ENCODE measurements around the gene LTBP2.

The LTBP2 gene

DNA sequence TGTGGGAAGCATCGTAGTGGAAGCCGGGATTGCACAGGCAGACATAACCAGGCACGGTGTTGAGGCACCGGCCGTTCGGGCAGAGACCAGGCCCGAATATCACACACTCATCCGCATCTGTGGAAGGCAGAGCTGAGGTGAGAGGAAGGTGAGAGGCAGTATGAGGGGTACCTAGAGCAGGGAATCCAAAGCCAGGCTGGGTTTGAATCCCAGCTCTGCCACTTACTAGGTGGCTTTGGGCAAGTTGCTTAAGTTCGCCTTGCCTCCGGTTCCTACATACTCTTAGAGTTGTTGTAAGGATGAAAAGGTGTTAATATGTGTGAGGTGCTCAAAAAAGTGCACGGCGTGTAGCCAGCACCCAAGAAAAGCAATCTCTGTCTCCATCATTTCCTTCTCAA is 108.1 kb downstream of the LTBP2 start:
- no peak for DNase-seq

DNA sequence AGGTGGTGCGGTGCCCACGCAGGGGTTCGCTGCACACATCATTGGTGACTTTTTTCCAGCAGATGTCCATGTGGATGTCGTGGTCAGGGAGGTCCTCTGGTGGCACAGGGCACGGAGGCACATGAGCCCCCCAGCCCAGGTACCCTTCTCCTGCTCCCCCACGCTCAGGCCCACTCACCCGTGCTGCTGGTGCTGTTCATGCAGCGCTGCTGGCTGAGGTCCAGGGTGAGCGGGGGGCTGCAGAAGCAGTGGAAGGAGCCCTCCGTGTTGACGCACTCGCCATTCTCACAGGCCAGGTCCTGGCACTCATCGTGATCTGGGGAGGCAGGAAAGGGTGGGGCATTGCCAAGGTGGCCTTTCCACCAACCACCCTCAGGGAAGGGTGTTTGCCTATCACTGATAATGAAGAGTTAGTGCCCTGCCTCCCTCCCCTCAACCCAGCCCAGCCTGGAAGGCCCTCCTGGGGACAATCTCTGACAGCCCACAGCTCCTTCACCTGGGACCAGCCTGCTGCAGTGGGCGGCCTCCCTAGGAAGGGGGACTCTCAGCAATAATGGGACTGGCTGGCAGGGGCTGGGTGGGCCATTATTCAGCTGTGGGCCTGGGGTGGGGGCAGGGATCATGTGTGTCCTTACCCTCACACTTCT is 108.6 kb downstream of the LTBP2 start:
- DNase-seq = no peak

DNA sequence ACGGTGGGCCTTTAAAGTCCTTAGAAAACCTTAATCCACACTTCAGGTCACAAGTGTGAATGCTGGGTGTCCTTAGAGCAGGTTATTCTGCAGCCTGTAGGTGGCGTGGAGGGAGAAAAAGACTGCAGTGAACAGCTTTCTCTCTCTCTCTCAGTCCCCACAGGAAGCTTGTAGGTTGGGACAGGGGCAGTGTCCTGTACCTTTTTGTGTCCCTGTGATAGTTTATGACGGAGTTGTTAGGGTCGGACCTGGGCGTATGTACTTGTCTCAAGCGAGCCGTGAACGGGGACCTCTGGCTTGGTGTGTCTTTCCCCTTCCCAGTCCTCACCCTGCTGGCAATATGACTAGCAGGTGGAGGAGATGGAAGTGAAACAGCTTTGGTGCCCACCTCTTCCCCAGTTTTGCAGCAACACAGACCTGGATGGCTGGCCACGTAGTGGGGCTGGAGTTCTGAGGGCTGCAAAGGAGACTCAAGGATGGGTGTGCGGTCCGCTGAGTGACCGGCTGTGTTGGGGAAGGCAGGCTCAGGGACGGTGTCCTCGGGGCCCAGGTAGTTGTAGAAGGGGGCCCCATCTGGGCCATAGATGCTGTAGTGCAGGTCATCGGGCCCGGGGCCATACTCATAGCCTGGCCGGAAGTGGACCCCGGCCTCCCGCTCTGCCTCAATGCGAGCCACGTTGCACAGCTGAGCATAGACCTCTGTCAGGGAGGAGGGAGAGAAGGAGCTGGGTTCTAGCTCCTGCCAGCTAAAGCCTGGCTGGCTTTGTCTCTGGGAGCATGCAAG is 109.6 kb downstream of the LTBP2 start:
- no peak for DNase-seq

DNA sequence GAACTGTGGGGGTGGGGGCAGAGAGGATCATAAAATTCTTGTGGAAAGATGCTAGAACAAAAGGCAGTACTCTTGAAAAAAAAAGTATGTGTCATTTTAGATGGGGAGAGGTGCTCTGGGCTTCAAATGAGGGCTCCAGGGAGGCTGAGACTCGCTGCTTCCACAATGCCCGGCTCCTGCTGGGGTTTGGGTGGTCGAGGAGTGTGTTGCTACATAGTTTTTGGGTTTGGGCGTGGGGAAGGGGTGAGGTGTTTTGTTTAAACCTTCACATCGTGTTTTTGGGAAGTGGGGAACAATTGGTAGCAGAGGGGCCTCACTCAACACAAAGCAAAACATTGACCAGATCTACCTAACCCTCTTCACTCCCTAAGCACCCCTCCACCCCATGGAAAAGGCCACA is 110.3 kb downstream of the LTBP2 start:
- no peak for DNase-seq

DNA sequence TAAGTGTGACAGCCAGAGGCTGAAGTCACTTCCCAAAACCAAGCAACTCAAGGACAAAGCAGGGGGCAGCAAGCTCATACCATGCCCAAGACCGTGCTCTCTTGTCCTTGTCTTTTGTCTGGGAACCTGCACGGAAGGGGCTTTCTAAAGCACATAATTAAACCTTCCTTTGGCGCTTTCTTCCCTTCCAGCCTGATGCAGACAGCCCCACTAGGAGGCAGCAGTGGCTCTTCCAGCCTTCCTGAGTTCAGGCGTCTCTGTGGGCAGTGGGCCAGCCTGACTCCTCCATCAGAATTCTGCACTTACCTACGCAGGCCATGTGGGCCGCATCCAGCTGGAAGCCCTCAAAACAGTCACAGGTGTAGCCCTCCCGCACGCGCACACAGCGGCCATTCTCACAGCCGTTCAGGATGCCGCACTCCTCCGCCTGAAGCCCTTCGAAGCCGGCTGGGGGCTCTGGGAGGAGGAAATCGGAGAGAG is 110.9 kb downstream of the LTBP2 start:
- DNase-seq = peak; percentile 85

DNA sequence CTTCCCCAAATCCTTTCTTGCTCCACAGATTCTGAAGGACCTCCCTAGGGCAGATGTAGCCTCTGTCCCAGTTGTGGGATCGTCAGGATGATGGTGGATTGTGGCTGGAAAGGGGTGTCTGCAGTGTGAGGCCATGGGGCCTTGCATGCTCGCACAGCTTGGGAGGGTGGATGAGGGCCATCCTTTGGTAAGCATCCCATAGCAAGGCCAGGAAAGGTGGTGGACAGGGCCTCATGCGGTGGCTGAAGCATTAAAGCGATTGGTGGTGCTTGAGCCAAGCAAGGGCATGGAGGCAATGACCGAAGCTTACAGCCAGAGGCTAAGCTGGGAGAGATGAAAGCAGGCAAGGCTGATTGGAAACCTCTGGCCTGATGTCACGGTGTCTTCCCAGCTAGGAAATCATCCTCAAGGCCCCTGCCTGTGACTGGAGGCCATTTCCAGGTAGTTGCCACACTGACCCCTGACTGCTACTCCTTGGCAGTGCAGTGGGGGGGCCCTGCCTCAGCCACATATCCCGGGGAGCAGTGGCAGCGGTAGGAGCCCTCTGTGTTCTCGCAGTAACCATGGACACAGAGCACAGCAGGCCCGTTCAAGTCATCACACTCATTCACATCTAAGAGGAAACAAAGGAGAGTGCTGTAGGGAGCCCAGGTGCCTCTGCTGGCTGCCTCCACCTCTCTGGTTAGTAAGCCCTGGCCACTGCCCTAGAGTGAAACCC is 111.5 kb downstream of the LTBP2 start:
- DNase-seq = peak; percentile 50

DNA sequence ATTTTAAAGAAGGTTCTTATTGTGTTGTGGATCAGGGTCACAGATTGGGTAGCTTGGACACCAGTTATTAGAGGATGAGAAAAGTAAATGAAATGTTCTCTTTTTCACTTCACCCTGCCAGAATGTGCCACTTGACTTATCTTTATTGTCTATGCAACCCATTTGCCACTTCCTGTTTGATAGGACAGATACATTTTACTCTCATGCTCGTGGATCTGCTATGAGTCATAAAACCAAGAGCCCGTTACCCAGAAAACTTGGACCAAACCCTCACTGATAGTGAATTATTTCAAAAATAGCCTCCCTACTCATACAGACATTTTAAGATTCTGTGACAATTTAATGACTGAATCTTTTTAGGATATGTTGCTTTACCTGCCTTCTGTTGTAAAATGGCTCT is 116.7 kb downstream of the LTBP2 start:
- no peak for DNase-seq

DNA sequence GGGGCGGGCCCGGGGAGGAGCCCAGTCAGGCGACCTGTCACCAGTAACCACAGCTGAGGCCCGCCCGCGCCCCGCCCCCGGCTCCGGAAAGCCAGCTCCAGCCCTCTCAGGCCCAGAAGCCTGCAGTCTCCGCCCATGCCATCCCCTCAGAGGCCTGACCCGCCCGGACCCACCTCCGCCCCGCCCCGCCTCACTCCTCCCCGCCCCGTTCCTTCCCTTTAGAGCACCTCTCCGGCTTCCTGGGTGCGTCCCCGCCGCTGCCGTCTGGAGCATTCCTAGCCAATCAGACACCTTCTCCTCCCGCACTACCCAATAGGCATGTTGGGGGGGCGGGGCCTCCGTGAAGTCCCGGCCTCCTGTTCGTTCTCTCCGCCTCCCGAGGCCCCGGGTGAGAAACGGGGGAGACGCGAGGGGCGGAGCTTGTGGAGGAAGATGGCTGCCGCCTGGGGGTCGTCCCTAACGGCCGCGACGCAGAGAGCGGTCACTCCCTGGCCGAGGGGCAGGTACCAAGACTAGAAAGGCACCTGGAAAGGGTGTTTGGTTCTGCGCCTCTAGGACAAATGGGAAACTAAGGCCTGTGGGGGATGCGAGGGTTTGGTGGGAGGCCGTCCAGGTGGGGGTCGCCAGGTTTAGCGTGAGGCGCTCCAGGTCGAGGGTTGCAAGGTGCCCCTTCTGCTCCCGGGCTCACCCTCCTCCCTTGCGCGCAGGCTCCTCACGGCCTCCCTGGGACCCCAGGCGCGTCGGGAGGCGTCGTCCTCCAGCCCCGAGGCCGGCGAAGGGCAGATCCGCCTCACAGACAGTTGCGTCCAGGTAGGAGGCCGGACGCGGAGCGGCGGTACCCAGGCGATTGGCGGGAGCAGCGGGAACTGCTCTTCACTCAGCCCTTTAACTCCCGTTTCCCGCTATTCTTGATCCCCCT is 118.4 kb downstream of the LTBP2 start, which contains the start of gene ISCA2:
Gene ISCA2, plus strand, starts transcription at position 423 of the 919 bp plus-strand sequence. Its CDS starts 10 bp downstream, at position 433.
- peak; percentile 99 for DNase-seq

DNA sequence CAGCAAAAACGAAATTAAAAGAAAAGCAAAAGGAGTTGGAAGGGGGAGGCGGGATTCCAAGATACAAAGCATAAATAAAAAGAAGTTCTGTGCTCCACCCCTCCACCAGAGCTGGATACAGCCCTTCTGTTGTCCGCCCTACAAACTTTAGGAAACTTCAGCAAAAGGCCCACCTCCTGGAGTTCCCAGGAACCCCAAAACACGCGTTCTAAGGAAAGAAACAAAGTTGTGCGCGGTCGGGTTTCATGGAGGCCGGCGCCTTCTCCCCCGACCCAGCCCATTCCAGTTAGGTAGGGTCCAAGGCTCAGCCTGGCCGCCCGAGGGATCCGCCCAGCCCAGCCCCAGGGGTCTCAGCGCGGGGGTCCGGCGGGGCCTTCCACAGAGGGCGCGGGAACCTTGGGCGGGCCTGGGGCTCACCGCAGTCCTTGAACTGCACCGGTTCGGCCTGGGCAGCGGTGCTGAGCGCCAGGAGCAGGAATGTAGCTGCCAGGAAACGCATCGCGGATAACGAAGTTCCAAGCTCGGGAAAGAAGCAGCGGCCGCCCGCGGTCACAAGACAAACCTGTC is 119.2 kb downstream of the LTBP2 start, which contains the start of gene NPC2:
Gene NPC2, minus strand, starts transcription at position 530 of the 567 bp plus-strand sequence. Its CDS starts 31 bp downstream, at position 499.
- no peak for DNase-seq

DNA sequence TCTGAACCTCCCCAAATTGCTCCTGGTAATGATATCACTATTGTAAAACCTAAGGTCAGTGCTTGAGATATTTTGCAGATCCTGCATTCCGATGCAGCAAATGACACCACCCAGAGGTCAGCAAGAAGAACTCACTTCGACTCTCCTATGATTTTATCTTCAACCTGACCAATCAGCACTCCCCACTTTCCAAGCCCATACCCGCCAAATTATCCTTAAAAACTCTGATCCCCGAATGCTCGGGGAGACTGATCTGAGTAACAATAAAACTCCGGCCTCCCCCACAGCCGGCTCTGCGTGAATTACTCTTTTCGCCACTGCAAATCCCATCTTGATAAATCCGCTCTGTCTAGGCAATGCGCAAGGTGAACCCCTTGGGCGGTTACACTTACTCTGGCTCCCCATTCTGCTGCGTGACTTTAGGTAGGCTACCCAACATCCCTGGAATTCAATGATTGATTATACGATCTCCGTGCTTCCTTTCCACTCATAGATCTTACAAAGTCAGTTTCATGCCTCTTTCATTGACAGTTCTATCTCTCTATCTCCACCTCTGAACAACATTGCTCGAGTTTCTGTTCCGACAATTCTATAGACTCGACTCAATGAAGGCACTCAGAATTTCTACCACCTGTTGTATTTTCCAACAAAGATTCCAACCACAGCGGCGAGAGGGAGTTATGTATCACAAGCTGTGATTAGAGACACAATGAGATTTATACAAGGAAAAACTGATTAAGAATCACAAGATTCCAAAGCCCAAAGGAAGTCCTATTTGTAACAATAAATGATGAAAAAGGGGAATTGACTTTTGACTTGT is 119.9 kb downstream of the LTBP2 start:
- DNase-seq = no peak

DNA sequence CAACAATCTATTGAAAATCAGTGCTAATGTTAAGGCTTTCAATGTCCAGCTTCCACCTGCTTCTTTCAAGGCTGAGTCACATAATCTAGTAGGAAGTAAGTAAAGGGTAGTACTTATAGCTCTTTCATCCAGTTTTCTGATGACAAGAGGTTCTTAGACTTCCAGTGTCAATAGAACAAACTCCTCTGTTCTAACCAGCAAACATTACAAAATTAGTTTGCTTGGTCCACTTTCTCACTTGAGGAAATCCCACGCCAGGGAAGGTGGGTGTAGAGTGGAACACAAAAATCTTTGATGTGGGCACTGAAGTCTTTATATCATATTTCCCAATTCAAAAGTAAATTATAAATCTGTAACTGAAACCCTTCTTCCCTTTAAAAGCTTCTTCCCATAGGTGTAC is 121.6 kb downstream of the LTBP2 start:
- no peak for DNase-seq

DNA sequence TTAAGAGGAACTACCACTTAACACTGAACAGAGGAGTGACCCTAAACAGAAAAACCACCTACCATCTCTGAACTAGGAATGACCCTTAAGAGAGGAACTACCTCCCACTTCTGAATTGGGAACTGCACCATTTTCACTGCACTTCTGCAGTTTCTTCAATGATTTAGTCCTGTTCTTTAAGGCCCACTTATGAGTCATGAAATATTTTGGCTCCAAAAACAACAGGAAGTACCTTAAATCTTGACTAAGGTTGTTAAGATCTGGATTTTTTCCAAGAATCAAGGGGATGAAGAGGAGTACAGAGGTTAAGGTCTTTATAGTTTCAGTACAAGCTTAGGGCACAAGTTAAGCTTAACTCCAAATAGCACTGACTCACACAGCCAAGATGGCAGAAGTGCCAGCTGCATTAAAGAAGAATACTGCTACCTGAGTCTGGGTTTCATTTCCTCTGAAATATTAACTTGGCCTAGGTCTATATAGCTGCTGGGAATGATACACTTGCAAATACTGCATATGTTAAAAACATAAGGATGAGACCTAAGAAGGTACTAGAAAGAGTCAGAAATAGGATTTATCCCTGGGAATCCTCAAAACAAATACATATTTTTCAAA is 123.1 kb downstream of the LTBP2 start:
- DNase-seq = no peak

DNA sequence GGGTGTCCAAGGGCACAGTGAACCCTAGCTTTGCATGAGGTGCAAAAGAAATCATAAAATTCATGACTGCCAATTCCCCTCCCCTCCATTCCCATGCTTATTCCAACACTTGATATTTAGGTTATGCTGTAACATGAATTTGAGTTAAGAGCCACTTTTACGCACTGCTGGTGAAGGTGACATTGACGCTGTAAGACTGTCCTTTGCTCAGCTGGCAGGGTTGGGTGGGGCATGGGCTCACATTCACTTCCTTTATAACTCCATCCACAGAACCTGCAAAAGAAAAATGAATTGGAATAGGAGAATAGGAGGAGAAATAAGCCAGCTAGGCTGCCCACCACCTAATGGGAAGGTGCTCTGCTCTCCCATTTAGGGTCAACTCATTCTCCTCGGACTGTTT is 125.9 kb downstream of the LTBP2 start:
- no peak for DNase-seq

DNA sequence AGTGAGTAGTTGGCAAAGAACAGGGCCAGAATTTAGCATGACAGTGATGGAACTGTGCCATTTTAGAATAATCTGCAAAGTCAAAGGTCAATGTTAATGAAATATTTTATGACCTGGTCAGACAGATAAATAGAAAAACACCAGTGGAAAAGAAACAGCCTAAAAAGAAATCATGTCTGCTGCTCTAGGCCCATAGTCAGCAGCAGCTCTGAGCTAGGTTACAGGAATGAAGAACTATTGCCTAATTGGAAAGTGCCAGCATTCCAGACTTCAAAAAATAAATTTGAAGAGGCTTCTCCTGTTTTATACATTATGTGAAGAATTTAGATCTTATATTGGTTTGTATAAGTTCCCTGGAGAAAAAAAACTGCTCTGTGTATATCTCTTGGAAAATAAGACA is 128.7 kb downstream of the LTBP2 start:
- DNase-seq = no peak

DNA sequence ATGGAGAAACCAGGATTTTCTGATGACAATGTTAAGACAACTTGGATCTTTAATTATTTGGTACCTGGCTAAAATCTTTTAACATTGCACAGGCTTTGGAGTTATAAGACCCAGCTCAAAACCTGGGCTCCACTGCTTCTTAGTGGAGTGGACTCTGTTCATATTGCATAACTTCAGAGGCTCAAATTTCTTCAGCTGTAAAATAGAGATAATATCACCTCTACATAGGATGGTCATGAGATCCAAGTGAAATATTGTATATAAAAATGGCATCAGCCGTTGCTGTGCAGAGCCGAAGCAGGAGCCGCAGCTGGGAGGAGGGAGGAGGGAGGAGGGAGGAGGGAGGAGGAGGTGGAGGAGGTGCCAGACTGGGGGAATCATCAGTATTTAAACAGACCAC is 129.5 kb downstream of the LTBP2 start:
- no peak for DNase-seq

DNA sequence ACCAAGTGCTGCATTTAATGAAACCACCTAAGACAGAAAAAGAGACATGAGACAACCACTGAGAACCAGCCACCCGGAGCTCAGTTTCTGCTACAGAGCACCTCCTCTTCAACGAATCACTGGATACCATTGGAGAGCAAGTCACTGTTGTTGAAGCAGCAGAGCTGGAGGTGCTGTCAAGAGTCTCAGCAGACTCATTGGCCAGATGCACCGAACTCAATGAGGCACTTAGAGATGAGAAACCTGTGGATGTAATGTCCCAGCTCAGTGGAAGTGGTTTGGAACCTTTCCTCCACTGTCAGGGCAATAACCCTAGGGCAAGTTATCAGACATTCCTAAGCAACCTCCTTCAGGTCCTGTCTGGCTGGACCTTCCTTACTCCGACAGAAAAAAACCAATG is 132.0 kb downstream of the LTBP2 start:
- no peak for DNase-seq

DNA sequence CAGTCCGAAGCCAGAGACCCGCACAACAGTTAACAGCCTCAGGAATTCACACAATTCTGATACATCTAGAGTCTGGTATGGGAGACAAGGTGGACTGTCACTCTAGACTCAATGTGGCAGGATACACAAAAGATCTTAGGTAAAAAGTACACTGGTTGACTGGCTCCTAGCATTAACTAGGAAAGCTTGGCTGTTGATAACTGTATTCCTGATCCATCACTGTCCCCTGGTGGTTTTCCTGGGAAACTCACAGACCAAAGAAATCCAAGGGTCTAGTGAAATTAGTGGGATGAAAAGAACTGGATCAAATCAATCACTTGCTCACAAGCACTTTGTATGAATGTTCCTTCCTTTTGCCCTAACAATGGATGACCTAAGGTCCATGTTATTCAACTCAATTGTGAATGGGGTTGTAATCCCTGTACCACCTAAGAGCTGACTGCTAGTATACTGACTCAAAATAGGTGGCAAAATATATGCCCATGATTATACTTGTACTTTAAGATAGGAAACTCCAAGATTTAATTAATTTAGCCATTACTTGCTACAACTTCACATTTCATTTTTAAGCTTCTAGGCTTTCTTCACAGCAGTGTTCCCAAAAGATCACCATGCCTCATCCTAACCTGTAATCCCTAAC is 132.9 kb downstream of the LTBP2 start:
- peak; percentile 37 for DNase-seq

DNA sequence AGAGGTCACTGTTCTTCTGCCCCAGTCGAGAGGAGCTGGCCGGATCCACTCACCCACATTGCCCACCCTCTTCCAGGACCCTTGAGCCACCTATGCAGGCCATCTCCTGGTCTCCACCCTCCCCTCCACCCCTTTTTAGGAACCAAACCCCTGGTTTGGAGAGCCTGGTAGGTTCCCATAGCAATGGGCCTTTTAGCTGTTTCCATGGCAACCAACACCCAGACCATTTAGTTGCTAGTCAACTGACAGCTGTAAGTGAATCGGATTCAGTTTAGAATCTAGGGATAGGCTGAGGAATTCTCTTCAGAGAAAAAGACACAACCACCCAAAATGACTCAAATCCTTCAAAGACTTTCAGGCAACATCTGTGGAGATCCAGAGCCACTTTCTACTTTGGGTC is 135.4 kb downstream of the LTBP2 start:
- no peak for DNase-seq

DNA sequence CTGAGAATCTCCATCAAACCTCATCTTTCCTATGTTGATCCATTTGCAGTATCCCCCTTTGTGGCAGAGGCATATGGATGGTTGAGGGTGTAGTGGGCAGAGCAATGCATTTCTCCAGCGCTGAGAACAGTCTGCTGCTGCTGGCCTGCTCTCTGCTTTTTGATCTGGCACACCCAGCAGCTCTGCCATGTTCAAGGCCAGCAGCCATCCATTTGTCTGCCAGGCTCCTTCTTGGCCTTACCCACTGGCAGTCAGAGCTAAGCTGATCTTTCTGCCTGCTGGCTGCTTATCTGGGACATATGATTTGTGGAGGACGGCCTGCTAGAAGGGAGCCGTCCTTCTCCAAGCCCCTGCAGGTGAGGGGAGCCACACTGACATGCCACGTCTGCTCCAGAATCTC is 135.9 kb downstream of the LTBP2 start:
- no peak for DNase-seq

DNA sequence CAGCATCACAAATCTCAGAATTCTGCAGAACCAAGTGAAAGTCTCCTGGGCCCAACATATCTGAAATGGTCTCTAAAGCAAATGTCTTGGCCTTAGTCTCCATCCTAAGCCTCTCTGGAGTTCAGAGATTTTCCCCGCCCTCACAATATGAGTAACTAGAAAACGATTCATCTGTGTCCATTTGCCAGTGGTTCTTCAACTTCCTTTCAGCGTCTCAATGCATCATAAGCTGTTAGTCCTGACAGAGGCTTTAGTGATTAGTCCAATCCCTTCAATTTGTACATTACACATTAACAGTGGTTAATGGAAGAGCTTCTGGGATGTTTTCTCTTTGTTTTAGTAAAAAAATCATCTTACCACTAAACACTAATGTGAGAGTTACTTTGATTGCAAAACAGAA is 136.4 kb downstream of the LTBP2 start:
- no peak for DNase-seq

All from NCI-H1105 treated with DMSO at 0.1 percent for 48 hours (cell line).